IMR-90 (cell line): Measurements from ENCODE around the gene IKZF3. TPM values are rescaled to one million over a fixed set of nuclear protein-coding genes. Genes with fewer than 3 reads are reported as not detected.

Experiments used
- ATAC-seq: fragments of 200-7000 bp; cut with Tn5 transposase; 2 replicates; pipeline ENCODE4 v1.9.1; 2020; ENCODE audit warnings: low read depth, mild to moderate bottlenecking, moderate library complexity
- BruUV-seq: library from RNA; stranded (reverse); fragments of 400-500 nt; replicated peaks from 2 replicates; lab custom pipeline; 2021; lab: Mats Ljungman, UMichigan
- CTCF ChIA-PET: fragments of 300-600 bp; formaldehyde crosslinking; extraction: SDS; loops from one replicate; lab custom pipeline; 2021; ENCODE audit warnings: antibody characterized with exemption; lab: Yijun Ruan, JAX
- POLR2A ChIA-PET: fragments of 300-600 bp; sonication (Branson Sonifier 250); formaldehyde crosslinking; loops from one replicate; lab custom pipeline; 2022; ENCODE audit warnings: antibody characterized with exemption; ENCODE audit not compliant: unreplicated experiment; lab: Charles Lee
- DNase-seq: peaks from one replicate; pipeline ENCODE4 v3.0.0; 2013
- H2AFZ ChIP-seq: replicated peaks from 2 replicates; pipeline ENCODE3; 2013; ENCODE audit warnings: low read length, mild to moderate bottlenecking; ENCODE audit not compliant: poor library complexity
- H2AK5ac ChIP-seq: 2 replicates; pipeline ENCODE4 v1.6.1; 2013; ENCODE audit warnings: low read depth, low read length, inconsistent platforms
- H2AK9ac ChIP-seq: replicated peaks from 2 replicates; pipeline ENCODE3; 2013; ENCODE audit warnings: mild to moderate bottlenecking, low read depth, low read length, moderate library complexity; ENCODE audit not compliant: poor library complexity
- H2BK120ac ChIP-seq: 2 replicates; pipeline ENCODE4 v1.6.1; 2013; ENCODE audit warnings: low read depth, low read length, inconsistent platforms
- H2BK15ac ChIP-seq: 3 replicates; pipeline ENCODE4 v1.6.1; 2013; ENCODE audit warnings: low read depth, low read length, inconsistent platforms
- H2BK20ac ChIP-seq: 2 replicates; pipeline ENCODE4 v1.6.1; 2013; ENCODE audit warnings: low read depth, mild to moderate bottlenecking, inconsistent platforms, low read length, moderate library complexity
- H2BK5ac ChIP-seq: 2 replicates; pipeline ENCODE4 v1.6.1; 2013; ENCODE audit warnings: mild to moderate bottlenecking, low read depth, low read length, inconsistent platforms; ENCODE audit not compliant: poor library complexity, severe bottlenecking
- H3K14ac ChIP-seq: replicated peaks from 2 replicates; pipeline ENCODE4 v1.6.1; 2013; ENCODE audit warnings: low read depth, low read length, inconsistent platforms
- H3K18ac ChIP-seq: 2 replicates; pipeline ENCODE4 v1.6.1; 2013; ENCODE audit warnings: low read depth, low read length, control low read depth
- H3K23ac ChIP-seq: 2 replicates; pipeline ENCODE4 v1.6.1; 2013; ENCODE audit warnings: low read depth, low read length, inconsistent platforms
- H3K27ac ChIP-seq: 2 replicates; pipeline ENCODE4 v1.5.1; 2013; ENCODE audit warnings: mild to moderate bottlenecking, control low read depth, low read length; ENCODE audit not compliant: insufficient read depth
- H3K27me3 ChIP-seq: 2 replicates; pipeline ENCODE4 v1.6.1; 2013; ENCODE audit warnings: low read length; ENCODE audit not compliant: control insufficient read depth, insufficient read depth
- H3K36me3 ChIP-seq: 2 replicates; pipeline ENCODE4 v1.6.1; 2013; ENCODE audit warnings: low read length, mixed read lengths; ENCODE audit not compliant: control insufficient read depth, insufficient read depth
- H3K4ac ChIP-seq: 2 replicates; pipeline ENCODE4 v1.6.1; 2013; ENCODE audit warnings: low read depth, low read length, inconsistent platforms
- H3K4me1 ChIP-seq: 2 replicates; pipeline ENCODE4 v1.6.1; 2013; ENCODE audit warnings: low read length, mixed read lengths; ENCODE audit not compliant: control insufficient read depth, insufficient read depth
- H3K4me2 ChIP-seq: 2 replicates; pipeline ENCODE4 v1.6.1; 2013; ENCODE audit warnings: low read depth, mild to moderate bottlenecking, control low read depth, low read length, moderate library complexity
- H3K4me3 ChIP-seq: 2 replicates; pipeline ENCODE4 v1.5.1; 2013; ENCODE audit warnings: low read depth, mild to moderate bottlenecking, control low read depth, low read length, moderate library complexity; ENCODE audit not compliant: insufficient read depth
- H3K56ac ChIP-seq: 2 replicates; pipeline ENCODE4 v1.6.1; 2013; ENCODE audit warnings: low read length, inconsistent platforms; ENCODE audit not compliant: insufficient read depth; ENCODE audit errors: extremely low read depth
- H3K79me1 ChIP-seq, 2 experiments: 2 replicates each; pipeline ENCODE4 v1.6.1; 2013; ENCODE audit warnings: low read length in 2 of 2, inconsistent platforms in 1 of 2, low read depth in 1 of 2
- H3K9ac ChIP-seq: 2 replicates; pipeline ENCODE4 v1.6.1; 2013; ENCODE audit warnings: low read depth, low read length, control low read depth
- H3K9me1 ChIP-seq: 2 replicates; pipeline ENCODE4 v1.6.1; 2013; ENCODE audit warnings: low read length, inconsistent platforms; ENCODE audit not compliant: insufficient read depth
- H3K9me3 ChIP-seq: 2 replicates; pipeline ENCODE4 v1.6.1; 2013; ENCODE audit warnings: low read length; ENCODE audit not compliant: control insufficient read depth, insufficient read depth
- H4K20me1 ChIP-seq: 2 replicates; pipeline ENCODE4 v1.6.1; 2013; ENCODE audit warnings: low read length, inconsistent platforms; ENCODE audit not compliant: insufficient read depth
- H4K5ac ChIP-seq: 2 replicates; pipeline ENCODE4 v1.6.1; 2013; ENCODE audit warnings: mild to moderate bottlenecking, low read depth, low read length, control low read depth
- H4K8ac ChIP-seq, 2 experiments: 2 replicates each; pipeline ENCODE4 v1.6.1; 2013; ENCODE audit warnings: low read depth in 2 of 2, low read length in 2 of 2, control low read depth in 1 of 2, inconsistent platforms in 1 of 2
- H4K91ac ChIP-seq: 2 replicates; pipeline ENCODE4 v1.6.1; 2013; ENCODE audit warnings: low read depth, low read length, inconsistent platforms; ENCODE audit not compliant: insufficient read depth
- BHLHE40 ChIP-seq: fragments of 150-350 bp; IDR thresholded peaks from 2 replicates; pipeline ENCODE4 v1.6.1; 2016; ENCODE audit warnings: mild to moderate bottlenecking, low read depth, low read length
- CEBPB ChIP-seq: IDR thresholded peaks from 2 replicates; pipeline ENCODE4 v1.6.1; 2012; ENCODE audit warnings: low read depth, low read length, improper control_type of control experiment
- CHD1 ChIP-seq: IDR thresholded peaks from 2 replicates; pipeline ENCODE4 v1.6.1; 2012; ENCODE audit warnings: low read depth, low read length, improper control_type of control experiment
- FOS ChIP-seq: fragments of 150-350 bp; IDR thresholded peaks from 2 replicates; pipeline ENCODE4 v1.6.1; 2016; ENCODE audit warnings: low read depth, low read length
- MAFK ChIP-seq: IDR thresholded peaks from 2 replicates; pipeline ENCODE4 v1.6.1; 2012; ENCODE audit warnings: low read depth, low read length, improper control_type of control experiment
- MAZ ChIP-seq: IDR thresholded peaks from 2 replicates; pipeline ENCODE4 v1.6.1; 2012; ENCODE audit warnings: low read depth, mild to moderate bottlenecking, low read length, improper control_type of control experiment, moderate library complexity, borderline replicate concordance
- MXI1 ChIP-seq: IDR thresholded peaks from 2 replicates; pipeline ENCODE4 v1.6.1; 2012; ENCODE audit warnings: low read depth, mild to moderate bottlenecking, low read length, moderate library complexity, borderline replicate concordance
- NFE2L2 ChIP-seq: fragments of 150-350 bp; IDR thresholded peaks from 2 replicates; pipeline ENCODE4 v1.6.1; 2016; ENCODE audit warnings: low read depth, mild to moderate bottlenecking, low read length
- POLR2A ChIP-seq: IDR thresholded peaks from 2 replicates; pipeline ENCODE4 v1.6.1; 2012; ENCODE audit warnings: mild to moderate bottlenecking, low read depth, low read length
- RAD21 ChIP-seq: IDR thresholded peaks from 2 replicates; pipeline ENCODE4 v1.6.1; 2012; ENCODE audit warnings: low read length, improper control_type of control experiment
- RCOR1 ChIP-seq: IDR thresholded peaks from 2 replicates; pipeline ENCODE4 v1.6.1; 2012; ENCODE audit warnings: mild to moderate bottlenecking, low read length, improper control_type of control experiment; ENCODE audit not compliant: insufficient replicate concordance
- RFX5 ChIP-seq: IDR thresholded peaks from 2 replicates; pipeline ENCODE4 v1.8.0; 2012; ENCODE audit warnings: low read depth, mild to moderate bottlenecking, low read length, moderate library complexity
- SMC3 ChIP-seq: fragments of 150-350 bp; IDR thresholded peaks from 2 replicates; pipeline ENCODE4 v1.6.1; 2016; ENCODE audit warnings: low read depth, mild to moderate bottlenecking, antibody characterized with exemption, low read length, moderate library complexity
- WGBS, 2 experiments: methylation state at CpG; one replicate each; pipeline versions ENCODE4 v1.1.5 to v1.1.7; 2013; ENCODE audit warnings: missing lambda C conversion rate in 2 of 2; ENCODE audit not compliant: insufficient read length in 1 of 2; ENCODE audit errors: extremely low coverage in 2 of 2; 5-methylcytosine and 5-hydroxymethylcytosine counted together
- dilution Hi-C: fragments of 300-500 bp; cut with HindIII; formaldehyde crosslinking; loops from one replicate; pipeline ENCODE4 v1.14.3; 2018; ENCODE audit warnings: low sequenced_read_pairs; ENCODE audit not compliant: unreplicated experiment
- in situ Hi-C: fragments of 300-500 bp; cut with MboI; formaldehyde crosslinking; loops from 3 replicates; pipeline ENCODE4 v1.14.3; 2019; ENCODE audit warnings: low sequenced_read_pairs, inconsistent platforms, mixed read lengths
- intact Hi-C: fragments of 100-400 bp; cut with micrococcal nuclease; formaldehyde crosslinking; loops from 2 replicates; pipeline ENCODE4 v1.10.0; 2022
- polyA plus RNA-seq, 3 experiments: library from polyadenylated mRNA; depleted of rRNA; stranded (reverse); fragments of >200 nt; gene quantifications; 2 replicates each; pipeline ENCODE4 v1.2.3, GENCODE V29; 2012; ENCODE audit warnings: low replicate concordance in 1 of 3
- total RNA-seq: library from RNA; depleted of rRNA; stranded (reverse); fragments of >200 nt; gene quantifications from 2 replicates; pipeline ENCODE4 v1.2.3, GENCODE V29; 2012
- TF ChIP-seq, protein P1 (sequence below): fragments of 150-350 bp; IDR thresholded peaks from 2 replicates; pipeline ENCODE4 v1.6.1; 2016; ENCODE audit warnings: low read depth, mild to moderate bottlenecking, low read length, moderate library complexity, borderline replicate concordance
- TF ChIP-seq, protein P2 (sequence below): fragments of 150-350 bp; IDR thresholded peaks from 2 replicates; pipeline ENCODE4 v1.6.1; 2017; ENCODE audit warnings: mild to moderate bottlenecking, antibody characterized with exemption, low read length, low read depth
- TF ChIP-seq, protein P3 (sequence below): conservative IDR thresholded peaks from 2 replicates; pipeline ENCODE4 v1.5.1; 2012; ENCODE audit warnings: mild to moderate bottlenecking, low read depth, low read length, improper control_type of control experiment

Gene IKZF3
- total and polyA plus RNA-seq, 2 of the 4 experiments (the other 2 are of a cell fraction), result not detected

DNA sequence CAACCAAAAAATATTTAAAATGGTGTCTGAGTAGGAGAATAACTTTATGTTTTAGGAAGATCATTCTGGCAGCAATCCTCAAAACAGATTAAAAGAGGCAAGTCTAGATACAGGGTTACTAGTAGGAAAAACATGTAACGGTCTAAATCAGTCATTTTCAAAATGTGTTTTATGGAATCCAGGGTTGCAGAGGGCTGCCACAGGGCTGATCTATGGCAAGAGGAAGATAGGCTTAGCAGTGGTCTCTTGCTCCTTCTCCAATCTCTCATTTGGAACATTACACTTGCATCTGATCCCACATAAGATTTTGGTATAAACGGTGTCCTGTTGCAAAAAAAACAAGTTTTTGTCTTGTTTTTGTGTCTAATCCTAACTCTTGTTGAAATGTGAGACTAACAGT lies 9.2 kb downstream of the IKZF3 start:
- no peak overlapping the region for H3K9ac ChIP-seq
- DNase-seq (no peak), ATAC-seq (no peak)
- no peak overlapping the region for H3K56ac ChIP-seq
- intact Hi-C loops, result loop anchor here (5.0 kb wide), 1 partner anchor 78 kb away; no protein-coding TSS in a partner anchor
- H2AFZ ChIP-seq, result no peak overlapping the region
- no TSS peak for BruUV-seq
- no peak overlapping the region for H2BK20ac ChIP-seq
- WGBS, 2 experiments, result no CpG with 5 or more reads among the region's 2 CpGs
- H4K8ac ChIP-seq, result no peak overlapping the region
- H3K23ac ChIP-seq, result no peak overlapping the region
- H3K4me3 ChIP-seq, result no peak overlapping the region
- H3K79me1 ChIP-seq, result no peaks in the 10 kb centered on the region
- H2BK15ac ChIP-seq, result no peak overlapping the region
- no peak overlapping the region for H2AK9ac ChIP-seq
- no peaks in the 10 kb centered on the region for H3K4me1 ChIP-seq
- H4K5ac ChIP-seq, result no peak overlapping the region
- H4K91ac ChIP-seq, result no peak overlapping the region
- in situ Hi-C loops, result no loop called here
- H3K4me2 ChIP-seq, result no peak overlapping the region
- no peak overlapping the region for H2BK5ac ChIP-seq
- ChIA-PET POLR2A (no interaction called here), CTCF (no interaction called here)
- H3K14ac ChIP-seq, result no peak overlapping the region
- no peak overlapping the region for H2AK5ac ChIP-seq
- H3K4ac ChIP-seq, result no peak overlapping the region
- H4K20me1 ChIP-seq, result no peaks in the 10 kb centered on the region
- H3K27me3 ChIP-seq, result peaks cover 29% of the 10 kb centered on the region
- no peak overlapping the region for H3K27ac ChIP-seq
- no peak overlapping the region for H3K18ac ChIP-seq
- H3K36me3 ChIP-seq, result no peaks in the 10 kb centered on the region
- H3K9me3 ChIP-seq, result no peaks in the 10 kb centered on the region
- dilution Hi-C loops, result no loop called here
- TF ChIP-seq RFX5, result no peak
- TF ChIP-seq SMC3, result no peak
- TF ChIP-seq, protein P1, sequence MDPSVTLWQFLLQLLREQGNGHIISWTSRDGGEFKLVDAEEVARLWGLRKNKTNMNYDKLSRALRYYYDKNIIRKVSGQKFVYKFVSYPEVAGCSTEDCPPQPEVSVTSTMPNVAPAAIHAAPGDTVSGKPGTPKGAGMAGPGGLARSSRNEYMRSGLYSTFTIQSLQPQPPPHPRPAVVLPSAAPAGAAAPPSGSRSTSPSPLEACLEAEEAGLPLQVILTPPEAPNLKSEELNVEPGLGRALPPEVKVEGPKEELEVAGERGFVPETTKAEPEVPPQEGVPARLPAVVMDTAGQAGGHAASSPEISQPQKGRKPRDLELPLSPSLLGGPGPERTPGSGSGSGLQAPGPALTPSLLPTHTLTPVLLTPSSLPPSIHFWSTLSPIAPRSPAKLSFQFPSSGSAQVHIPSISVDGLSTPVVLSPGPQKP, result no peak
- TF ChIP-seq, protein P2, sequence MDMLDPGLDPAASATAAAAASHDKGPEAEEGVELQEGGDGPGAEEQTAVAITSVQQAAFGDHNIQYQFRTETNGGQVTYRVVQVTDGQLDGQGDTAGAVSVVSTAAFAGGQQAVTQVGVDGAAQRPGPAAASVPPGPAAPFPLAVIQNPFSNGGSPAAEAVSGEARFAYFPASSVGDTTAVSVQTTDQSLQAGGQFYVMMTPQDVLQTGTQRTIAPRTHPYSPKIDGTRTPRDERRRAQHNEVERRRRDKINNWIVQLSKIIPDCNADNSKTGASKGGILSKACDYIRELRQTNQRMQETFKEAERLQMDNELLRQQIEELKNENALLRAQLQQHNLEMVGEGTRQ, result no peak
- TF ChIP-seq, protein P3, sequence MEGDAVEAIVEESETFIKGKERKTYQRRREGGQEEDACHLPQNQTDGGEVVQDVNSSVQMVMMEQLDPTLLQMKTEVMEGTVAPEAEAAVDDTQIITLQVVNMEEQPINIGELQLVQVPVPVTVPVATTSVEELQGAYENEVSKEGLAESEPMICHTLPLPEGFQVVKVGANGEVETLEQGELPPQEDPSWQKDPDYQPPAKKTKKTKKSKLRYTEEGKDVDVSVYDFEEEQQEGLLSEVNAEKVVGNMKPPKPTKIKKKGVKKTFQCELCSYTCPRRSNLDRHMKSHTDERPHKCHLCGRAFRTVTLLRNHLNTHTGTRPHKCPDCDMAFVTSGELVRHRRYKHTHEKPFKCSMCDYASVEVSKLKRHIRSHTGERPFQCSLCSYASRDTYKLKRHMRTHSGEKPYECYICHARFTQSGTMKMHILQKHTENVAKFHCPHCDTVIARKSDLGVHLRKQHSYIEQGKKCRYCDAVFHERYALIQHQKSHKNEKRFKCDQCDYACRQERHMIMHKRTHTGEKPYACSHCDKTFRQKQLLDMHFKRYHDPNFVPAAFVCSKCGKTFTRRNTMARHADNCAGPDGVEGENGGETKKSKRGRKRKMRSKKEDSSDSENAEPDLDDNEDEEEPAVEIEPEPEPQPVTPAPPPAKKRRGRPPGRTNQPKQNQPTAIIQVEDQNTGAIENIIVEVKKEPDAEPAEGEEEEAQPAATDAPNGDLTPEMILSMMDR, result no peak
- TF ChIP-seq CEBPB, result no peak
- TF ChIP-seq RCOR1, result no peak
- no peak for TF ChIP-seq FOS
- TF ChIP-seq BHLHE40, result no peak
- TF ChIP-seq POLR2A, result no peak
- TF ChIP-seq MAZ, result no peak
- TF ChIP-seq MXI1, result no peak
- no peak for TF ChIP-seq NFE2L2
- TF ChIP-seq RAD21, result no peak
- TF ChIP-seq CHD1, result no peak
- no peak for TF ChIP-seq MAFK
- no peak overlapping the region for H2BK120ac ChIP-seq
- H3K9me1 ChIP-seq, result no peaks in the 10 kb centered on the region
